Colonic mucosa (tissue), 4 donors: Measurements from ENCODE around the gene TELO2. TPM values are rescaled to one million over a fixed set of nuclear protein-coding genes. Genes with fewer than 3 reads are reported as not detected.

Experiments
- DNase-seq: peaks from one replicate; pipeline ENCODE4 v3.0.0-alpha.2; 2020
- H3K27ac ChIP-seq: fragments of 200-600 bp; one replicate; pipeline ENCODE4 v1.8.0; 2021
- H3K27me3 ChIP-seq: fragments of 200-600 bp; one replicate; pipeline ENCODE4 v1.8.0; 2021
- H3K36me3 ChIP-seq: fragments of 200-600 bp; one replicate; pipeline ENCODE4 v1.8.0; 2021
- H3K4me1 ChIP-seq: fragments of 200-600 bp; one replicate; pipeline ENCODE4 v1.8.0; 2021; ENCODE audit warnings: mild to moderate bottlenecking
- H3K4me3 ChIP-seq: fragments of 200-600 bp; one replicate; pipeline ENCODE4 v1.8.0; 2021
- H3K9ac ChIP-seq, 2 donors: one replicate each; pipeline ENCODE4 v1.7.0; 2013; ENCODE audit warnings: control low read depth in 2 of 2, low read depth in 2 of 2, low read length in 2 of 2
- H3K9me3 ChIP-seq: fragments of 200-600 bp; one replicate; pipeline ENCODE4 v1.8.0; 2021
- CTCF ChIP-seq: fragments of 200-600 bp; IDR thresholded peaks from one replicate; pipeline ENCODE4 v1.8.0; 2022; ENCODE audit warnings: antibody characterized with exemption, mild to moderate bottlenecking
- intact Hi-C: fragments of 100-400 bp; cut with DNase I; formaldehyde crosslinking; loops from one replicate; pipeline ENCODE4 v1.14.1; 2022
- total RNA-seq, 2 donors: library from RNA; stranded (reverse); fragmentation: NEBNext Ultra II Directional in 1 of 2; extraction: Animal tissue kit (Norgen Biotek cat#: 25700) in 1 of 2; gene quantifications; one replicate each; pipeline ENCODE4 v1.2.1, GENCODE V29; 2021
- donor health status: healthy.
- donor health status: DM: no; HTN: no; CAD: no.
- donor health status: DM: no; HTN: no; CAD: no.

TELO2 gene
- total RNA-seq, 2 donors from 2014 or later: 18.4 to 76.0 TPM

GRCh38 chr16:1532081-1532760, 39.1 kb downstream of the TELO2 start:
- intact Hi-C loops: no loop called here
- H3K27me3 ChIP-seq: no peaks in the 10 kb centered on the region
- H3K9ac ChIP-seq: peak overlapping the region; percentile 50 to 61
- H3K27ac ChIP-seq: peak overlapping the region; percentile 81
- no peak for DNase-seq
- H3K4me1 ChIP-seq: no peaks in the 10 kb centered on the region
- TF ChIP-seq CTCF: no peak
- H3K9me3 ChIP-seq: no peaks in the 10 kb centered on the region
- H3K36me3 ChIP-seq: no peaks in the 10 kb centered on the region
- H3K4me3 ChIP-seq: no peak overlapping the region

DNA sequence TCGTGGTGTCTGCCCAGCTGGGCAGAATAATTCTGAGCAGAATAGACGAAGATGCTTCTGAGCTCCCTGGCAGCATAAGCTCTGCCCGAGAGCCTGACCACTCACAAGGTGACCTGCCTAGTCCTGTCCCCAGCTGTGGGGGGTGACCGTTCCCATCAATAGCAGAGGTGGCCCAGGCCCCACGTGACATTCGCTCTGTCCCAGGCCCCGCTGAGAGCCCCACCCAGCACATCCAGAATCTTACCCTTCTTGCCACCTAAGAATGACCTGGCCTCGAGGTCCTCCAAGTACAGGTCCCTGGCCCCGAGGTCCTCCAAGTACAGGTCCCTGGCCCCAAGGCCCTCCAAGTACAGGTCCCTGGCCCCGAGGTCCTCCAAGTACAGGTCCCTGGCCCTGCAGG, 39.6 kb downstream of the TELO2 start:
- H3K4me1 ChIP-seq: no peaks in the 10 kb centered on the region
- DNase-seq: no peak
- peak overlapping the region; percentile 32 to 79 for H3K9ac ChIP-seq
- no peaks in the 10 kb centered on the region for H3K27me3 ChIP-seq
- H3K36me3 ChIP-seq: no peaks in the 10 kb centered on the region
- no peak overlapping the region for H3K4me3 ChIP-seq
- intact Hi-C loops: no loop called here
- TF ChIP-seq CTCF: no peak
- no peaks in the 10 kb centered on the region for H3K9me3 ChIP-seq
- peak overlapping the region; percentile 81 for H3K27ac ChIP-seq

DNA sequence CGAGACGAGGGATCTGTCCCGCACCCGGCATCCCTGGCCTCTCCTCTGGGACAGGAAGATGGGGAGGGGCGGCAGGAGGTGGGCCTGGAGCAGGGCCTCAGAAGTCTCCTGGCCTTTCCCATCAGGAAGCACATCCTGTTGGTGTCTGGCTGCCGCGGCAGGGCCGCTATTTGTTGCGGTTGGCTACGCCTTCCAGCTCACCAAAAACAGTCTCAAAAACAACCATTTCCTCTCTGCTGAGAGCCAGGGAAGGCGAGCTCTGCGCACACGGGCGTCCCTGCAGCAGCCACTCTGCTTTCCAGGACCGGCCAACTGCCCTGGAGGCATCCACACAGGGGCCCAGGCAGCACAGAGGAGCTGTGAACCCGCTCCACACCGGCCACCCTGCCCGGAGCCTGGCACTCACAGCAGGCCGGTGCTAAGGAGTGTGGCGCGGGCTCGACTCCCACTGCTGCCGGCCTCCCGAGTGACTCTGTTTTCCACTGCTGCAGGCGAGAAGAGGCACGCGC, 40.3 kb downstream of the TELO2 start, which contains the start of gene TMEM204:
Gene TMEM204, plus strand, starts transcription at position 224 of the 509 bp plus-strand sequence. CDS start 610 bp downstream, outside the sequence.
- Histone ChIP-seq H3K27ac (peak within 1 kb of the TSS; percentile 81), H3K4me3 (peak within 1 kb of the TSS; percentile 42), H3K36me3 (no peaks in the 10 kb centered on the region), H3K9me3 (no peaks in the 10 kb centered on the region), H3K27me3 (no peaks in the 10 kb centered on the region), H3K4me1 (no peaks in the 10 kb centered on the region), H3K9ac (peak within 1 kb of the TSS; percentile 61 to 79)
- no peak for TF ChIP-seq CTCF
- DNase-seq: peak; percentile 41
- intact Hi-C loops: no loop called here

DNA sequence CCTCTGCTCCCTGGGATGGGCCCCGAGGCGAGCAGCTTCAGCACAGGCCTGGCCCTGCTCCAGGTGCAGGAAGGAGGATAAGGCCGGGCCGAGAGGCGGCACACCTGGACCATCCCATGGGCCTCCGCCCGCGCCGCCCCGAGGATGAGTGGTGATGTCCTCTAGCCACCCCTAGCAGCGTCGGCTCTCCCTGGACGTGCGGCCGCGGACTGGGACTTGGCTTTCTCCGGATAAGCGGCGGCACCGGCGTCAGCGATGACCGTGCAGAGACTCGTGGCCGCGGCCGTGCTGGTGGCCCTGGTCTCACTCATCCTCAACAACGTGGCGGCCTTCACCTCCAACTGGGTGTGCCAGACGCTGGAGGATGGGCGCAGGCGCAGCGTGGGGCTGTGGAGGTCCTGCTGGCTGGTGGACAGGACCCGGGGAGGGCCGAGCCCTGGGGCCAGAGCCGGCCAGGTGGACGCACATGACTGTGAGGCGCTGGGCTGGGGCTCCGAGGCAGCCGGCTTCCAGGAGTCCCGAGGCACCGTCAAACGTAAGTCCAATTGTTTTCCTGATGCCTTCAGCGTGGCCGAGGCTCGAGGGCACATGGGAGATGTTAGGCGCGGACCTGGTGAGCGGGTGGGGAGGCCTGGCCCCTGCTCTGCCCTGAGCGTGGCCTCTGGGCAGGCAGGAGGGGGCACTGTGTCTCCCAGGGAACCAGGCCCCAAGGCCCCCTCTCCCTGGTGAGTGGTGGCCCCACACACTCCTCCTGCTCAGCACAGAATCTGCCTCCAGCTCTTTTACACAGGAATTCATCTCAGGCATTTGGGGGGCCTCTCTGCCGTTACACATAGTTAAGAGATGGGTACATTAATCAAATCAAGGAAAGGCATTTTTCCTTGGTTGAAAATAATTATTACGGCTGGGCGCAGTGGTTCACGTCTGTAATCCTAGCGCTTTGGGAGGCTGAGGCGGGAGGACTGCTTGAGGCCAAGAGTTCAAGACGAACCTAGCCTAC, 41.2 kb downstream of the TELO2 start:
- DNase-seq: no peak
- H3K4me3 ChIP-seq: peak overlapping the region; percentile 42
- H3K9ac ChIP-seq: peak overlapping the region; percentile 32 to 79
- H3K9me3 ChIP-seq: no peaks in the 10 kb centered on the region
- peak overlapping the region; percentile 81 for H3K27ac ChIP-seq
- no peak for TF ChIP-seq CTCF
- no peaks in the 10 kb centered on the region for H3K27me3 ChIP-seq
- no peaks in the 10 kb centered on the region for H3K4me1 ChIP-seq
- intact Hi-C loops: no loop called here
- no peaks in the 10 kb centered on the region for H3K36me3 ChIP-seq
